Measurements from ENCODE around the gene SPZ1. TPM values are rescaled to one million over a fixed set of nuclear protein-coding genes. Genes with fewer than 3 reads are reported as not detected.
"Not testable (repeated sequence)": the region's sequence is repeated elsewhere in the genome, so short reads cannot be mapped to it uniquely, and the experiment has no call there.

SPZ1 gene
- total RNA-seq, 1 donor: not detected

DNA sequence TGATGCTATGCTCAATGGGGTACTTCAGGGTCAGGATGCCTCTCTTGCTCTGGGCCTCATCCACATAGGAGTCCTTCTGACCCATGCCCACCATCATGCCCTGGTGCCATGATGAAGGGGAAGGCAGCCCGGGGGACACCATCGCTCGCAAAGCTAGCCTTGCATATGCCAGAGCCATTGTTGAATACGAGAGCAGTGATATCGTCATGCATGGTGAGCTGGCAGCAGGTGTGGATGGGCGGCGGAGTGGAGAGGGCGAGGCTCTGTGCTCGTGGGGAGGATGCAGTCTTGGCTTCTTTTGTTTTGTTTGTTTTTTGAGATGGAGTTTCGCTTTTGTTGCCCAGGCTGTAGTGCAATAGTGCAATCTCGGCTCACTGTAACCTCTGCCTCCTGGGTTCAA lies 17.2 kb upstream of the SPZ1 start:
- H3K4me3 ChIP-seq (ENCODE audit: low read length): no peak overlapping the region
- H3K9me3 ChIP-seq (ENCODE audit: low read depth, low read length): no peaks in the 10 kb centered on the region
- no peaks in the 10 kb centered on the region for H3K27me3 ChIP-seq (ENCODE audit: insufficient read depth, low read length)
- no peaks in the 10 kb centered on the region for H3K4me1 ChIP-seq (ENCODE audit: insufficient read depth, low read length)

DNA sequence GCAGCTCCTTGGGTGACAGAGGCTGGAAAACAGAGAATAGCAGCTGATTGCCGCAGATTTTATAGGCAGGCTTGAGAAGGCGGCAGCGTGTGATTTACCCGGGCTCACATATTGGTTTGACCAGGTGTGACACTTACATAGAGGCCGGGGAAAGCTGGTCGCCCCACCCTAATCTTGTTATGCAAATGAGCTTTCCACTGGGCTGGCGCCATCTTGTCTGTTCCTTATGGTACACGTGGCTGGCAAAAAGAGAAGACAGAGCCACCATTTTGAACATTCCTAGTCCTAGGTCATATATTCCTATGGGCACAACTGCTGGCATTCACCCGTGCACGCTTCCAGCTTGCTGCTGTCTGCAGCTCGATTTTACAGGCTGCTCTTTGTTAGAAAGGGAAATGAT lies 11.3 kb upstream of the SPZ1 start:
- Histone ChIP-seq H3K4me1 (ENCODE audit: insufficient read depth, low read length) (no peaks in the 10 kb centered on the region), H3K9me3 (ENCODE audit: low read depth, low read length) (no peaks in the 10 kb centered on the region), H3K27me3 (ENCODE audit: insufficient read depth, low read length) (no peaks in the 10 kb centered on the region), H3K4me3 (ENCODE audit: low read length) (no peak overlapping the region)

DNA sequence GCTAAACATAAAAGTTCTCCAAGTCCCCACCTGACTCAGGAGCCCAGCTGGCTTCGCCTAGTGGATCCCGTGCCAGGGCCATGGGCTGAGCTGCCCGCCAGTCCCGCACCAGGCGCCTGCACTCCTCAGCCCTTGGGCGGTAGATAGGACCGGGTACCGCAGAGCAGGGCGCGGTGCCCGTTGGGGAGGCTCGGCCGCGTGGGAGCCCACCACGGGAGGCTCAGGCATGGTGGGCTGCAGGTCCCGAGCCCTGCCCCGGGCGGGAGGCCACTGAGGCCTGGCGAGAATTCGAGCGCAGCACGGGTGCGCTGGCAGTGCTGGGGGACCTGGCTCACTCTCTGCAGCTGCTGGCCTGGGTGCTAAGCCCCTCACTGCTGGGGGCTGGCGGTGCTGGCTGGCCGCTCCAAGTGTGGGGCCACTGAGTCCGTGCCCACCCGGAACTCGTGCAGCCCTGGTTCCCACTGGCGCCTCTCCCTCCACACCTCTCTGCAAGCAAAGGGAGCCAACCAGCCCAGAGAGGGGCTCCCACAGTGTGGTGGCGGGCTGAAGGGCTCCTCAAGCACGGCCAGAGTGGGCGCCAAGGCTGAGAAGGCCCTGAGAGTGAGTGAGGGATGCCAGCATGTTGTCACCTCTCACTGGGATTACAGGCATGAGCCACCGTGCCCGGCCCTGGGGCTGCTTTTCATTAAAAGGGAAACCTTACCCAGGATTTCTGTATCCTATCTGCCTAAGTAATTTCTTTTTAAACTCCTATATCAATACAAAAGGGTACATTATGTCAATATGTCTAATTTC lies 9.7 kb upstream of the SPZ1 start:
- Histone ChIP-seq H3K27me3 (ENCODE audit: insufficient read depth, low read length) (no peaks in the 10 kb centered on the region), H3K9me3 (ENCODE audit: low read depth, low read length) (no peaks in the 10 kb centered on the region), H3K4me3 (ENCODE audit: low read length) (no peak overlapping the region), H3K4me1 (ENCODE audit: insufficient read depth, low read length) (no peaks in the 10 kb centered on the region)

DNA sequence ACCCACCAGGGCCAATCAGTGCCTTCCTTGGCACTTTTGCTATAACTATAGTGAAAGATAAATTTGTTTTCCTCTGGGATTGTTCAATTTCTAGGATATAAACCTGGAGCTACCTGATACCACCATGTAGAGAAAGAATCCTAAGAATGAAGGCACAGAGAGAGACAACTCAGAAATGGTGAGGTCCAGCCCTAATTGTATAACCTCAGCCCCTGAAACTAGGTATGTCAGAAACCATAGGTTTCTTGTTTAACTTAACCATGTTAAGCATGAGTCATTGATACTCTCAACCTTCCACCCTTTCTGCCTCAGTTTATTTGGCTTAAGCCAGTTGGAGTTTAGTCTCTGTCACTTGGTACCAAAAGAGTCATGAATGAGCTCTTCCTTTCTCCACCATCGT lies 4.6 kb upstream of the SPZ1 start:
- H3K27me3 ChIP-seq (ENCODE audit: insufficient read depth, low read length): no peaks in the 10 kb centered on the region
- H3K4me1 ChIP-seq (ENCODE audit: insufficient read depth, low read length): no peaks in the 10 kb centered on the region
- no peak overlapping the region for H3K4me3 ChIP-seq (ENCODE audit: low read length)

DNA sequence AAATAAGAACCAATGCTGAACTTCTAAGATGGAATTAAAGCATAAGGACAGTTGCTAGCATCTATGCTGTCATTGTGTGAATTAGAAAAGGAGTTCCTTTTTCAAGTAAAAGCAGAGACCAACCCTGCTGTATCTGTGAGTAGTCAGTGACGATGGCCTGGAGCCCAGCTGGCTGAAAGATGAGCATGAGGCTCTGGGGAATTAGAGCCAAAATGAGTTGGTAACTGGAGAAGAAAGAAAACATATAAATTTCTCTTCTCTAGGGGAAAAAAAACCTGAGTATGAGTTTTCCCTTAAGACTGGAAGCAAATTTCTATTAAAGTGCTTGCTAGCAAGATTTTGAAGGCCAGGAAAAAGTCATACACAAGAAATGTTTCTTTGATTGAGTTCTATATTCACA lies 1.6 kb upstream of the SPZ1 start:
- H3K9me3 ChIP-seq (ENCODE audit: low read depth, low read length): no peaks in the 10 kb centered on the region
- H3K4me1 ChIP-seq (ENCODE audit: insufficient read depth, low read length): no peaks in the 10 kb centered on the region
- no peak overlapping the region for H3K4me3 ChIP-seq (ENCODE audit: low read length)
- no peaks in the 10 kb centered on the region for H3K27me3 ChIP-seq (ENCODE audit: insufficient read depth, low read length)

More for the DNA sequence above, 4.6 kb upstream of the SPZ1 start:
- H3K9me3 ChIP-seq (ENCODE audit: low read depth, low read length): no peaks in the 10 kb centered on the region

DNA sequence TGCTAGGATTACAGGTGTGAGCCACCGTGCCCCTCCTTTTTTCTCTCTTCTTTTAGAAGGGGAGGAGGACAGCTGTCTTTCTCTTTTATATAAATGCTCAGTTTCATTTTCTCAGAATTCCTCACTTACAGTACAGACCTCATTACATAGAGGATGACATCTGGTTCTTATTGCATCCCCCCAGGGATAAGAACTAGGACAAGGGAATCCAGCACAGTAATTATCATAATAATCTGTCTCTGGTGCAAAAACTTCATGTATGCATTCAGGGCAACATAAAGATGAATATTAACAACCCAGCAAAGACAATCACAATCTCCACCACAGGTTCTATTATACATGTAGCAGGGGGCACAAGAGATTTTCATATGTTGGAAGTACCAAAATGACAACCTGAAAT lies 5.1 kb downstream of the SPZ1 start:
- Histone ChIP-seq H3K27me3 (ENCODE audit: insufficient read depth, low read length) (no peaks in the 10 kb centered on the region), H3K9me3 (ENCODE audit: low read depth, low read length) (no peaks in the 10 kb centered on the region), H3K4me1 (ENCODE audit: insufficient read depth, low read length) (no peaks in the 10 kb centered on the region), H3K4me3 (ENCODE audit: low read length) (no peak overlapping the region)

DNA sequence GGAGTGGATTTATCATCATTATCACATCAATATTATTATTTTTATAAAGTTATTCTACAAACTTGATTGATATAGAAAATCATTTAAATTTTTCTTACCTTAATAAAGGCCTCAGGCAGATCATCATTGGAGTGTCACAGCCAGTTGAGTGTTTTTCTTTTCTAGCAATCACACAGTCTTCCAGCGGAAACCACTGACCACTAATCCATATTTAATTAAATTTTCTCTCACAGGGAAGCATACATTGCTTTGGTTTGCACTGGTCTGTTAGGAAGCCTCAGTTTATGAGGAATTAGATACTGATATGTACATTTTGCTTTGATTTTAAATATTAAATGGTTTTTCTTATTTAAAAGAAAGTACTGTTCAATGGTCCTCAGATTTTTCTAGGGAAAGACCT lies 6.7 kb downstream of the SPZ1 start:
- Histone ChIP-seq H3K4me3 (ENCODE audit: low read length) (no peak overlapping the region), H3K4me1 (ENCODE audit: insufficient read depth, low read length) (no peaks in the 10 kb centered on the region), H3K9me3 (ENCODE audit: low read depth, low read length) (no peaks in the 10 kb centered on the region), H3K27me3 (ENCODE audit: insufficient read depth, low read length) (no peaks in the 10 kb centered on the region)

DNA sequence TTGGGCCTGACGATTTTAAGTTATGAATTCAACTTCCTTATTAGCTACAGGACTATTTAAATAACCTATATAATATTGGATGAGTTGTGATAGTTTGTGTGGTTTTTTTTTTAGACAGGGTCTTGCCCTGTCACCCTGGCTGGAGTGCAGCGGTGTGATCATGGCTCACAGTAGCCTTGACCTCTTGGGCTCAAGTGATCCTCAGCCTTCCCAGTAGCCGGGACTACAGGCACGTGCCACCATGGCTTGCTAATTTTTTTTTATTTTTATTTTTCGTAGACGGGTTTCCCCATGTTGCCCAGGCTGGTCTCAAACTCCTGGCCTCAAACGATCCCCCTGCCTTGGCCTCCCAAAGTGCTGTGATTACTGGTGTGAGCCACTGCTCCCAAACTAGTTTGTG lies 17.6 kb downstream of the SPZ1 start:
- H3K4me1 ChIP-seq (ENCODE audit: insufficient read depth, low read length): no peaks in the 10 kb centered on the region
- no peak overlapping the region for H3K4me3 ChIP-seq (ENCODE audit: low read length)
- peaks cover 7% of the 10 kb centered on the region for H3K27me3 ChIP-seq (ENCODE audit: insufficient read depth, low read length)
- H3K9me3 ChIP-seq (ENCODE audit: low read depth, low read length): no peaks in the 10 kb centered on the region

DNA sequence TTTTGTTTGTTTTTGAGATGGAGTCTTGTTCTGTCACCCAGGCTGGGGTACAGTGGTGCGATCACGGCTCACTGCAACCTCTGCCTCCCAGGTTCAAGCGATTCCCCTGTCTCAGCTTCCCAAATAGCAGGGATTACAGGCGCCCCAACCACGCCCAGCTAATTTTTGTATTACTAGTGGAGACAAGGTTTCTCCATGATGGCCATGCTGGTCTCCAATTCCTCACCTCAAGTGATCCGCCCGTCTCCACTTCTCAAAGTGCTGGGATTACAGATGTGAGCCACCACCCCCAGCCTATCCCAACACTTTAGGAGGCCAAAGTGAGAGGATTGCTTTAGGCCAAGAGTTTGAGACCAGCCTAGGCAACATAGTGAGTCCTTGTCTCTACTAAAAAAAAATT lies 19.3 kb downstream of the SPZ1 start:
- Histone ChIP-seq H3K4me3 (ENCODE audit: low read length) (no peak overlapping the region), H3K27me3 (ENCODE audit: insufficient read depth, low read length) (peaks cover 7% of the 10 kb centered on the region), H3K4me1 (ENCODE audit: insufficient read depth, low read length) (no peaks in the 10 kb centered on the region), H3K9me3 (ENCODE audit: low read depth, low read length) (no peaks in the 10 kb centered on the region)

DNA sequence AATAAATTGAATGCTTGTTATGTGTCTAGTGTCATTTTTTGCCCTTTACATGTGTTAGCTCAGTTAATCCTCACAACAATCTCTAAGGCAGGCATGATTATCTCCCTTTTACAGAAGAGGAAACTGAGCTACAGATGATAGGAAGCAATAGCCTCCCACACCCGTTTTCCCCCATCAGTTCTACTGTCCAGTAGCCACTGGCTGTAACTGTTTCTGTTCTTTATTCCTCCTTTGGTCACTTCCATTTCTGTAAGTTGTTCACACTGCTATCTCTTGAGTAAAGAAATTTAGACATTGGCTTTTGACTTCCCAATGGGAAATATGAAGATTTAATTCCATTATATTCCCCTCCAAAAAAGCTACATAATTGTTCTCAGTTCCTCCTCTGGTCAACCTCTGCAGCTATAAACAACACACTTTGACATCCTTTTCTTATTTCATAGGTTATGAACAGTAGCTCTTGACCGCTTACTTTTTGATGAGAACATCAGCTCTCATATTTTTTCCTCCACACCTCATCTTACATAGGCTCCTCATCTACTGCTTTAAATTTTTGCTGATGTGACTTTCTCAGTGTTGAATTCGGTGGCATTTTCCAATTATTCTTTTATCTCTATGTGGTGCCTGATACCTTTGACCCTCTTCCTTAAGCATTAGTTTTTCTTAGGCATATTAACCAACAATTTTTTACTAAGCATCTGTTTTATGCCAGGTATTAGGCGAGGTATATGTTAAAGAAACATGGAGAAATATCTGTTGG lies 21.4 kb downstream of the SPZ1 start:
- no peaks in the 10 kb centered on the region for H3K4me1 ChIP-seq (ENCODE audit: insufficient read depth, low read length)
- no peaks in the 10 kb centered on the region for H3K9me3 ChIP-seq (ENCODE audit: low read depth, low read length)
- no peak overlapping the region for H3K4me3 ChIP-seq (ENCODE audit: low read length)
- peaks cover under 1% of the 10 kb centered on the region for H3K27me3 ChIP-seq (ENCODE audit: insufficient read depth, low read length)

DNA sequence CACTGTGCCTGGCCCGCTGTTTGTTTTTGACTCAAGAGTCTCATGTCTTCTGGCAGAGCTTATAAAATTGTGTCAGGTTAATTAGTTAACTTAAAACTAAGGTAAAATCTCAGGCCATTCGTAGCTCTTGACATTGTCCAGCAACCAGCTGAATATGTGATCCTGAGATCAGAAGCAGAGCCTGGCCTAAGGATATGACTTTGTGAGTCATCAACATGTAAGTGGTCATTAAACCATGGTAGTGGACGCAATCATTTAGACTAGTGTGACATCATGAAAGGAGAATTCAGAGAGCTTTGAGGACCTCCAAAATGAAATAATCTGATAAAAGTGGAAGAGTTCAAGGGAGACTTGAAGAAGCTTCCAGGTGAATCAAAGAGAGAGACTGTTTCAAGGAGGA lies 23.3 kb downstream of the SPZ1 start:
- H3K4me3 ChIP-seq (ENCODE audit: low read length): no peak overlapping the region
- H3K27me3 ChIP-seq (ENCODE audit: insufficient read depth, low read length): no peaks in the 10 kb centered on the region
- H3K9me3 ChIP-seq (ENCODE audit: low read depth, low read length): no peaks in the 10 kb centered on the region
- H3K4me1 ChIP-seq (ENCODE audit: insufficient read depth, low read length): peaks cover 4% of the 10 kb centered on the region

DNA sequence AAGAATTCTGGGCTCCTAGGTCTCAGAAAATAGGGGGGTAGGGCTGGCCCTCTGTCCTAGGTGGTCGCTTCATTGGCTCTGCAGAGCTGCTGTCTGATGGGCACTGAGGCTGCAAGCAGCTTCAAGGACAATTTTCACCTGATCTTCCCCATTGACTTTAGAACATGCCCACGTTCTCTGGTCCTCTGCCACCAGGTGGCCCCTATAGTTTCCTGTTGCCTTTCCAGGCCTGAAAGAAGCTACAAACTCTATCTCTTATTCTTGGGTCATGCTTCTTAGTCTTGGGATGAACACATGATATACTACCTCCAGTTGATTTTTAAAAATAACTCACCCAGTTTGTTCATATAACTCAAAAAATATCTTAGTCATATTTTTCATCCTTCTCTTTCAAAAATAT lies 26.3 kb downstream of the SPZ1 start:
- Histone ChIP-seq H3K4me1 (ENCODE audit: insufficient read depth, low read length) (peaks cover 4% of the 10 kb centered on the region), H3K27me3 (ENCODE audit: insufficient read depth, low read length) (no peaks in the 10 kb centered on the region)

DNA sequence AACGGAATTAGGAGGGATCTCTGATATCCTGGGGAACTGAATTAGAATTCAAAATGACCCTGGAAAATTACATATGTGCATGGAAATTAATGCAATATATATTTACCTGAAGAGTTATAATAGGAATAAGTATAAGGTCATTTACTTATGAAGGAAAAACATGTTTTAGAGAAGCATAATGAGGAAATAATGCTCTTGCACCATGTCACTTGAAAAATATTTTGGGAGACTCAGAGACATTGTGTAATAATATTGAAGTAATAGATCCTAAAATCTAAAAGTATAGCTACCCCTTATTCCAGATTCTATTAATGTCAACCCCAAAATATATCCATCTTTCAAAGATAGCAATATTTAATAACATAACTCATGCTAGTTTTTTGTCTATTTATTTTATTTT lies 28.4 kb downstream of the SPZ1 start:
- Histone ChIP-seq H3K27me3 (ENCODE audit: insufficient read depth, low read length) (no peaks in the 10 kb centered on the region), H3K9me3 (ENCODE audit: low read depth, low read length) (no peaks in the 10 kb centered on the region), H3K4me1 (ENCODE audit: insufficient read depth, low read length) (peaks cover 4% of the 10 kb centered on the region), H3K4me3 (ENCODE audit: low read length) (no peak overlapping the region)

More for the DNA sequence above, 26.3 kb downstream of the SPZ1 start:
- H3K4me3 ChIP-seq (ENCODE audit: low read length): no peak overlapping the region
- H3K9me3 ChIP-seq (ENCODE audit: low read depth, low read length): no peaks in the 10 kb centered on the region

DNA sequence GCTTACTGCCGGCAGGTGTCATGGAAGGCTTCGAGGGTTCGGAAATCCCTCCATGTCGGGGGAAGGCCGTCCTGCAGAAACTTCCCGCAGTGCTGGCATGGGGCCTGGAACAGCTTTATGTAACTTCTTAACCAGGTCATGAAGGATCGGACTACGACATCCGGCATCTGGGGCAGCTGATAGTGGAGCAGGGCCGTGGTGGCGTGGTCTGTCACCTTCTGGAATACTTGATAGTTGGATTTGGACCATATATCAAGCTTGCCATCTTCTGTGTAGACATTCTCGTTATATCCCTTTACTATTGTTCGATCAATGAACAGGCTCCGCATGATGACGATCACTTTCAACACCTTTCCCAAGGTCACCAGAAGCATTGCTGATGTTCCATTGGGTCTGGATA lies 31.2 kb downstream of the SPZ1 start:
- H3K27me3 ChIP-seq (ENCODE audit: insufficient read depth, low read length); H3K4me3 ChIP-seq (ENCODE audit: low read length); H3K9me3 ChIP-seq (ENCODE audit: low read depth, low read length); H3K4me1 ChIP-seq (ENCODE audit: insufficient read depth, low read length): not testable (repeated sequence)

DNA sequence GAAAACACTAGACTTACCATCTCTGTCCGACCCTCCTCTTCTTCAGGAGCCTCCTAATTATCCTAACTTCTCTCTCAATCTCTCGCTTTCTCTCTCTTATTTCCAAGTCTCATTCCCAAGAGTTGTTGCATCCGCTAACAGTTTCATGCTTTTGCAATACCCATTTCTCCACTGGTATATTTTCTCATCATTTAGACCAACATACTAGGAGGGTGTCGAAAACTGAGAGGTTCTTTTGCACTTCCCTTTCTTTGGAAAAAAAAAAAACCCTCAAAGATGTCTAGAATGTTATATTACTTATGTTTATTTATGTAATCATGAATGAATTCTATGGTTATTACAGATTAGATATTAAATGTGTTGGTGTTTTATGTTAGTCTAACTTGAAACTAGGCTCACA lies 35.9 kb downstream of the SPZ1 start:
- H3K27me3 ChIP-seq (ENCODE audit: insufficient read depth, low read length): no peaks in the 10 kb centered on the region
- no peaks in the 10 kb centered on the region for H3K9me3 ChIP-seq (ENCODE audit: low read depth, low read length)
- no peak overlapping the region for H3K4me3 ChIP-seq (ENCODE audit: low read length)
- no peaks in the 10 kb centered on the region for H3K4me1 ChIP-seq (ENCODE audit: insufficient read depth, low read length)

DNA sequence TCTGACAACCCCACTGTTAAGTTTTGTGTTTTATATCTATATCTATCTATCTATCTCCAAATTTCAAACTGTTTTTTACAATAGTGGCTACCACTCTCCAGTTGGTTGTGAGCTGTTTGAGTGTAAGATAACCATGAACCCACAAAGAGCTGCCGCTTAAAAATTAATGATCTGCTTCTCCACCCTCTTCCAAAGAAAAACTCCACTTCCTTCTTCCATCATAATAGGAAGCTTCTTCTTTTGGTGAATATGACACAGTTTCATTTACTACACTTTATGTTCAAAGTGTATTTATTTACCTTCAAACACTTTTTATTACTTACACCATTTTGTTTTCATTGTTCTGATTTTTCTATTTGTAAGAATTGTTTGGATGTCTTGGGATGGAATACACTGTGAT lies 37.9 kb downstream of the SPZ1 start:
- H3K9me3 ChIP-seq (ENCODE audit: low read depth, low read length): no peaks in the 10 kb centered on the region
- H3K4me3 ChIP-seq (ENCODE audit: low read length): no peak overlapping the region
- no peaks in the 10 kb centered on the region for H3K4me1 ChIP-seq (ENCODE audit: insufficient read depth, low read length)
- no peaks in the 10 kb centered on the region for H3K27me3 ChIP-seq (ENCODE audit: insufficient read depth, low read length)
